ENCODE data around the gene FARS2.

DNA sequence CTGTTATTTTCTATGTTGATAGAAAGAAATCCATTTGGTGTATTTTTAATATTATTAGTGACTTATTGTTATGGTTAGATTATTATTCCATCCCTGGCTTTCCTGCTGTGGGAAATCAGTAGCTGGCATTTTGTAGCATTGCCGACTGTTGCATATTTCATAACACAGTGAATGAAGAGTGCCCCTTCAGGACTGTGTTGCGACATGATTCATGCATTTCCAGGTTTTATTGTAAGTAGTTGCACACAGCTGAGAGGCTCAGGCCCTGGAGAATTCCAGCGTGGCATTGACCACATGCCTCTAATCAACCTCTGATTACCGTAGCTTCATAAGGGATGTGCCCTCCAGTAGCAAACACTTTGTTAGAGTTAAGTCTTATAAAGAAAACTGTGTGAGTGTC is 263.9 kb downstream of the FARS2 start:
- TF ChIP-seq, protein P1, sequence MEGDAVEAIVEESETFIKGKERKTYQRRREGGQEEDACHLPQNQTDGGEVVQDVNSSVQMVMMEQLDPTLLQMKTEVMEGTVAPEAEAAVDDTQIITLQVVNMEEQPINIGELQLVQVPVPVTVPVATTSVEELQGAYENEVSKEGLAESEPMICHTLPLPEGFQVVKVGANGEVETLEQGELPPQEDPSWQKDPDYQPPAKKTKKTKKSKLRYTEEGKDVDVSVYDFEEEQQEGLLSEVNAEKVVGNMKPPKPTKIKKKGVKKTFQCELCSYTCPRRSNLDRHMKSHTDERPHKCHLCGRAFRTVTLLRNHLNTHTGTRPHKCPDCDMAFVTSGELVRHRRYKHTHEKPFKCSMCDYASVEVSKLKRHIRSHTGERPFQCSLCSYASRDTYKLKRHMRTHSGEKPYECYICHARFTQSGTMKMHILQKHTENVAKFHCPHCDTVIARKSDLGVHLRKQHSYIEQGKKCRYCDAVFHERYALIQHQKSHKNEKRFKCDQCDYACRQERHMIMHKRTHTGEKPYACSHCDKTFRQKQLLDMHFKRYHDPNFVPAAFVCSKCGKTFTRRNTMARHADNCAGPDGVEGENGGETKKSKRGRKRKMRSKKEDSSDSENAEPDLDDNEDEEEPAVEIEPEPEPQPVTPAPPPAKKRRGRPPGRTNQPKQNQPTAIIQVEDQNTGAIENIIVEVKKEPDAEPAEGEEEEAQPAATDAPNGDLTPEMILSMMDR (conservative IDR thresholded peaks at IDR 0.05; ENCODE audit: low read length): no peak
- TF ChIP-seq EZH2phosphoT487 (IDR thresholded peaks at IDR 0.05; ENCODE audit: borderline replicate concordance, low read depth, low read length): no peak
